Panc1 (cell line): ENCODE measurements around the gene WDFY2. TPM values are rescaled to one million over a fixed set of nuclear protein-coding genes. Genes with fewer than 3 reads are reported as not detected.

Experiments used
- ATAC-seq: fragments of 200-7000 bp; cut with Tn5 transposase; 2 replicates; pipeline ENCODE4 v1.9.1; 2020; ENCODE audit warnings: mild to moderate bottlenecking, moderate library complexity
- BruUV-seq: library from RNA; stranded (reverse); fragments of 400-500 nt; replicated peaks from 2 replicates; lab custom pipeline; 2021; lab: Mats Ljungman, UMichigan
- CTCF ChIA-PET: fragments of 300-600 bp; sonication (Branson Sonifier 250); formaldehyde crosslinking; loops from one replicate; lab custom pipeline; 2022; ENCODE audit warnings: antibody characterized with exemption; lab: Charles Lee
- POLR2A ChIA-PET: fragments of 300-600 bp; sonication (Branson Sonifier 250); formaldehyde crosslinking; loops from one replicate; lab custom pipeline; 2022; ENCODE audit warnings: antibody characterized with exemption; lab: Charles Lee
- DNase-seq: peaks from one replicate; pipeline ENCODE4 v3.0.0-alpha.2; 2010; ENCODE audit warnings: low read depth, low spot score
- H3K27ac ChIP-seq: 2 replicates; pipeline ENCODE4 v1.5.1; 2011; ENCODE audit warnings: mild to moderate bottlenecking, low read length, inconsistent platforms
- H3K27me3 ChIP-seq: fragments of 200-500 bp; sonication (Bioruptor generic); 2 replicates; pipeline ENCODE4 v1.6.0; 2014; ENCODE audit warnings: low read length, inconsistent platforms; ENCODE audit not compliant: control insufficient read depth, insufficient read depth
- H3K36me3 ChIP-seq: fragments of 200-500 bp; sonication (Bioruptor generic); 2 replicates; pipeline ENCODE4 v1.5.1; 2014; ENCODE audit warnings: inconsistent platforms, mild to moderate bottlenecking, low read length, moderate library complexity; ENCODE audit not compliant: control insufficient read depth, insufficient read depth
- H3K4me1 ChIP-seq: 2 replicates; pipeline ENCODE4 v1.5.1; 2011; ENCODE audit warnings: inconsistent platforms, mild to moderate bottlenecking, low read length, moderate library complexity; ENCODE audit not compliant: control insufficient read depth, insufficient read depth
- H3K4me3 ChIP-seq, 2 experiments: 2 replicates each; pipeline ENCODE4 v1.5.1; 2011 to 2012; ENCODE audit warnings: low read depth in 2 of 2, low read length in 2 of 2, mild to moderate bottlenecking in 2 of 2, inconsistent platforms in 1 of 2, moderate library complexity in 1 of 2
- H3K9me3 ChIP-seq: fragments of 200-500 bp; sonication (Bioruptor generic); 2 replicates; pipeline ENCODE4 v1.5.1; 2014; ENCODE audit warnings: low read depth, mild to moderate bottlenecking, inconsistent platforms, low read length, moderate library complexity; ENCODE audit not compliant: control insufficient read depth, insufficient read depth
- CTCF ChIP-seq: fragments of 450-650 bp; IDR thresholded peaks from 2 replicates; pipeline ENCODE4 v1.5.1; 2017; ENCODE audit warnings: mild to moderate bottlenecking
- POLR2AphosphoS5 ChIP-seq: IDR thresholded peaks from 2 replicates; pipeline ENCODE4 v1.6.1; 2012; ENCODE audit warnings: mild to moderate bottlenecking, low read depth, low read length, moderate library complexity
- REST ChIP-seq, 2 experiments: IDR thresholded peaks; 2 replicates each; pipeline ENCODE4 v1.6.1; 2011 to 2012; ENCODE audit warnings: low read depth in 2 of 2, control low read depth in 1 of 2, low read length in 1 of 2, mild to moderate bottlenecking in 1 of 2, moderate library complexity in 1 of 2; ENCODE audit not compliant: insufficient read depth in 1 of 2
- SIN3A ChIP-seq: IDR thresholded peaks from 2 replicates; pipeline ENCODE4 v1.6.1; 2012; ENCODE audit warnings: low read depth, mild to moderate bottlenecking, low read length, moderate library complexity, borderline replicate concordance; ENCODE audit not compliant: insufficient read depth
- TCF7L2 ChIP-seq: IDR thresholded peaks from 2 replicates; pipeline ENCODE4 v1.6.1; 2011; ENCODE audit warnings: mild to moderate bottlenecking, low read depth, low read length, inconsistent platforms
- in situ Hi-C: cut with HindIII; loops from 2 replicates; pipeline ENCODE4 v1.10.0; 2016; ENCODE audit warnings: low sequenced_read_pairs, low pct_unique_long_range_greater_than_20kb
- intact Hi-C: fragments of 100-400 bp; cut with micrococcal nuclease; formaldehyde crosslinking; loops from one replicate; pipeline ENCODE4 v1.10.0; 2022; ENCODE audit not compliant: unreplicated experiment
- total RNA-seq: library from RNA; stranded (reverse); gene quantifications from one replicate; pipeline ENCODE4 v1.2.1, GENCODE V29; 2021; ENCODE audit not compliant: unreplicated experiment

Gene WDFY2
- total RNA-seq, 1 experiment from 2014 or later, result 7.8 TPM

GRCh38 chr13:51628059-51628852, 44.0 kb downstream of the WDFY2 start:
- DNase-seq, result no peak
- TF ChIP-seq SIN3A (no peak), REST (IDR thresholded peaks at IDR 0.05; ENCODE audit: insufficient read depth in 1 of 2, low read depth in 2 of 2, low read length in 1 of 2) (no peak), CTCF (no peak), POLR2AphosphoS5 (no peak), TCF7L2 (no peak)
- H3K27ac ChIP-seq, result no peak overlapping the region
- ChIA-PET CTCF (interaction anchor here (0.6 kb wide), 1 partner anchor 567 kb away, joined by 3 read pairs; no protein-coding TSS in a partner anchor), POLR2A (no interaction called here)
- no peaks in the 10 kb centered on the region for H3K9me3 ChIP-seq
- H3K27me3 ChIP-seq, result no peaks in the 10 kb centered on the region
- H3K36me3 ChIP-seq, result no peaks in the 10 kb centered on the region
- in situ Hi-C loops (no loop called here), intact Hi-C loops (no loop called here)
- H3K4me1 ChIP-seq, result peaks cover 14% of the 10 kb centered on the region
- H3K4me3 ChIP-seq, result no peak overlapping the region
- 0 out of 2 replicates have a peak, but pooled peaks have one; percentile 10 for ATAC-seq
- no TSS peak for BruUV-seq

GRCh38 chr13:51629491-51630287, 45.4 kb downstream of the WDFY2 start:
- no peaks in the 10 kb centered on the region for H3K9me3 ChIP-seq
- in situ Hi-C loops, result no loop called here
- H3K36me3 ChIP-seq, result no peaks in the 10 kb centered on the region
- no peak for DNase-seq
- BruUV-seq, result no TSS peak
- no peak overlapping the region for H3K27ac ChIP-seq
- ChIA-PET POLR2A (interaction anchor here (0.7 kb wide), 1 partner anchor 125 kb away, joined by 8 read pairs; no protein-coding TSS in a partner anchor), CTCF (interaction anchor here (0.7 kb wide), 1 partner anchor 186 kb away, joined by 4 read pairs; no protein-coding TSS in a partner anchor)
- ATAC-seq, result no peak
- no peak for TF ChIP-seq REST (IDR thresholded peaks at IDR 0.05; ENCODE audit: insufficient read depth in 1 of 2, low read depth in 2 of 2, low read length in 1 of 2)
- no peak for TF ChIP-seq SIN3A
- TF ChIP-seq TCF7L2, result no peak
- no peak for TF ChIP-seq POLR2AphosphoS5
- no peak for TF ChIP-seq CTCF
- no peak overlapping the region for H3K4me3 ChIP-seq
- no peaks in the 10 kb centered on the region for H3K27me3 ChIP-seq
- intact Hi-C loops, result no loop called here
- H3K4me1 ChIP-seq, result peaks cover 23% of the 10 kb centered on the region
